Central memory CD8-positive, alpha-beta T cell (primary cell): ENCODE results near the gene HOXC12.

Experiments used
- ATAC-seq: fragments of 150-1000 bp; cut with Tn5 transposase; replicated peaks from 2 replicates; pipeline ENCODE4 v1.10.0; 2022; ENCODE audit warnings: mild to moderate bottlenecking, moderate FRiP score, moderate number of reproducible peaks; ENCODE audit not compliant: poor library complexity, severe bottlenecking; ENCODE audit errors: extremely low read depth
- DNase-seq, 2 donors: peaks; one replicate each; pipeline ENCODE4 v3.0.0; 2021; ENCODE audit warnings: low spot score in 2 of 2
- H3K27ac Mint-ChIP-seq: one replicate; pipeline ENCODE4 v1.8.0; 2022; ENCODE audit warnings: low read depth, mild to moderate bottlenecking, moderate library complexity, mixed read lengths
- H3K27me3 Mint-ChIP-seq: one replicate; pipeline ENCODE4 v1.8.0; 2022; ENCODE audit warnings: mixed read lengths
- H3K36me3 Mint-ChIP-seq: one replicate; pipeline ENCODE4 v1.8.0; 2022; ENCODE audit warnings: mild to moderate bottlenecking, moderate library complexity, mixed read lengths; ENCODE audit not compliant: insufficient read depth
- H3K4me1 Mint-ChIP-seq: one replicate; pipeline ENCODE4 v1.8.0; 2022; ENCODE audit warnings: mixed read lengths
- H3K4me3 Mint-ChIP-seq: one replicate; pipeline ENCODE4 v1.8.0; 2022; ENCODE audit warnings: mild to moderate bottlenecking, moderate library complexity, mixed read lengths
- H3K9me3 Mint-ChIP-seq: one replicate; pipeline ENCODE4 v1.8.0; 2022; ENCODE audit warnings: mixed read lengths

The HOXC12 gene

GRCh38 chr12:53954694-53955035, at the start of gene HOXC12:
HOXC12 (plus strand) TSS chr12:53954903; CDS start chr12:53954930, 27 bp downstream.
- peak within 1 kb of the TSS; percentile 16 for H3K4me3 Mint-ChIP-seq
- H3K27ac Mint-ChIP-seq: peak within 1 kb of the TSS; percentile 58
- ATAC-seq: no peak
- H3K36me3 Mint-ChIP-seq: peaks cover 37% of the 10 kb centered on the region
- H3K27me3 Mint-ChIP-seq: peaks cover 95% of the 10 kb centered on the region
- DNase-seq: no peak
- H3K4me1 Mint-ChIP-seq: peaks cover 31% of the 10 kb centered on the region
- H3K9me3 Mint-ChIP-seq: no peaks in the 10 kb centered on the region

- H3K9me3 Mint-ChIP-seq: no peaks in the 10 kb centered on the region
- no peak overlapping the region for H3K4me3 Mint-ChIP-seq
Observed at GRCh38 chr12:53907103-53907502, 47.6 kb upstream of the HOXC12 start.

DNA sequence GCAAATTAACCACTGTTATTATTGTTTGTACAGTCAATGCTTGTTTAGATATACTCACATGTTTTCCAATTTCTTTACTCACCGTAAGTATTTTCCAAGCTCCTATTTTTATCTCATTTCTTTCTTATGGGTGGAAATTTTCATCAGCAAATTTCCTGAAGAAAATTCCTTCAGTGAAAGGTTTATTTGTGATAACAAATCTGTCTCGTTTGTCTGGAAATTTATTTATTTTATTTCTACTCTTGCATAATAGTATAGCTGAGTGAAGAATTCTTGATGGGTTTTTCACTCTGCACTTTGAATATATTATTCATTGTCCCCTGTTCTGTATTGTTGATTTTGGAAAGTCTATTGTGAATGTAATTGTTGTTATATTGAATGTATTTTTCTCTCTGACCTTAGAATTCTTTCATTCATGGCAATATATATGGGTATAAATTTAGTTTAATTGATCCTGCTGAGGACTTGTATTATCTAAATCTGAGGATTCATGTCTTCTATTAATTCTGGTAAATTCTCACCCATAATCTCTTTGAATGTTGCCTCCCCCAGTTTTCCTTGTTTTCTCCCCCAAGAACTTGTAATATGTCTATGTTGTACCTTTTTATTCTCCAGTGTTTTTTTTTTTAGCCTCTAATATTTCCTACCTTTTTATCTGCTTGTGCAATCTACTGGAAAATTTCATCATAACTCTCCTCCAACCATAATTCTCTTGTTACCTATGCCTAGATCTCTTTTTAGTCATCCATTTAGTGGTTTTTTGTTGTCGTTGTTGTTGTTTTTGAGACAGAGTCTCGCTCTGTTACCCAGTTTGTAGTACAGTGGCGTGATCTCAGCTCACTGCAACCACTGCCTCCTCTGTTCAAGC, 37.7 kb upstream of the HOXC12 start:
- H3K9me3 Mint-ChIP-seq: no peaks in the 10 kb centered on the region
- no peak overlapping the region for H3K4me3 Mint-ChIP-seq

More at GRCh38 chr12:53907103-53907502, 47.6 kb upstream of the HOXC12 start:
- Mint-ChIP-seq H3K36me3 (no peaks in the 10 kb centered on the region), H3K27me3 (peaks cover 20% of the 10 kb centered on the region), H3K27ac (no peak overlapping the region), H3K4me1 (no peaks in the 10 kb centered on the region)
- DNase-seq (no peak), ATAC-seq (no peak)

DNA sequence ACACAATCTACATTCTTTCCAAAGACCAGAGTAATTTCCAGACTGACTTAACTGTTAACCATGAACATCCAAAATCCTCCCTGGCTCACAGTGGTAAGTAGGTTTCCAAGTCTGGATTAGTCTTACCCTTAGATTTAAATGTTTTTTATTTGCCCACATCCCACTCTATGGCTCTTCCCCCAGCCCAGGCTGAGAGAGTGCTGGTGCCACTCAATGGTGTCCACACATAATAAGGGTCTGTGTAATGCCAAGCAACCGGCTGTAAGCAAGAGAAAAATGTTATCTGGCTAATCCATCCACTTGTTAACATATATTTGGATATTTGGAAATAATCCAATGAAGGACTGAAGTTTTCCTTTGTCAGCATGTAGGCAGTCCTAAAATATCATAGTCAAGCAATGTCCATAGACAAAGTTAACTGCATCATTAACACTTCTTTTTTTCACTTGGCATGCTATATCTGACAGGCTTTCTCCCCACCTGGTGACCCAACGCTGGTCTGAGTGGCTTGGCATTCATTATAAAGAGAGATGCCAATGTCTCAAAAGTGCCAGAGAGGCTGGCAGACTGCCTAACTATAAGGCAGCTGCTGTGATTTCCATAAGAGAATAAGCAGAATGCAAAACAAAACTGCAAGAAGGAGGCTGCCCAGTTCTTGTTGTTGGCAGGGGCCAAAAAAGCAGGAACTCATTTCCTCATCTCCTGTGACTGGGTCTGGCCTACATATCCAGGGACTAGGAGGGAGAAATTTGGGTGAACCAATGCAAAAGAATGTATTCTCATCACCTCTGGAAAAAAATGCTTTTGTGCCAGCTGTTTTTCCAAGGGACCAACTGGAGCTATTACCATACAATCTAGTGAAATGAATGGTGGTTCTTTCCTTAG, 29.9 kb upstream of the HOXC12 start:
- Mint-ChIP-seq H3K27me3 (peaks cover 99% of the 10 kb centered on the region), H3K36me3 (no peaks in the 10 kb centered on the region), H3K27ac (no peak overlapping the region), H3K4me1 (no peaks in the 10 kb centered on the region), H3K4me3 (no peak overlapping the region), H3K9me3 (no peaks in the 10 kb centered on the region)
- DNase-seq (no peak), ATAC-seq (no peak)

More for the DNA sequence above, 37.7 kb upstream of the HOXC12 start:
- peaks cover 97% of the 10 kb centered on the region for H3K27me3 Mint-ChIP-seq
- no peak for DNase-seq
- ATAC-seq: no peak
- no peaks in the 10 kb centered on the region for H3K36me3 Mint-ChIP-seq
- no peak overlapping the region for H3K27ac Mint-ChIP-seq
- H3K4me1 Mint-ChIP-seq: no peaks in the 10 kb centered on the region

- H3K4me3 Mint-ChIP-seq: no peak overlapping the region
- H3K27ac Mint-ChIP-seq: no peak overlapping the region
Observed at GRCh38 chr12:53927220-53928029, 27.3 kb upstream of the HOXC12 start.

DNA sequence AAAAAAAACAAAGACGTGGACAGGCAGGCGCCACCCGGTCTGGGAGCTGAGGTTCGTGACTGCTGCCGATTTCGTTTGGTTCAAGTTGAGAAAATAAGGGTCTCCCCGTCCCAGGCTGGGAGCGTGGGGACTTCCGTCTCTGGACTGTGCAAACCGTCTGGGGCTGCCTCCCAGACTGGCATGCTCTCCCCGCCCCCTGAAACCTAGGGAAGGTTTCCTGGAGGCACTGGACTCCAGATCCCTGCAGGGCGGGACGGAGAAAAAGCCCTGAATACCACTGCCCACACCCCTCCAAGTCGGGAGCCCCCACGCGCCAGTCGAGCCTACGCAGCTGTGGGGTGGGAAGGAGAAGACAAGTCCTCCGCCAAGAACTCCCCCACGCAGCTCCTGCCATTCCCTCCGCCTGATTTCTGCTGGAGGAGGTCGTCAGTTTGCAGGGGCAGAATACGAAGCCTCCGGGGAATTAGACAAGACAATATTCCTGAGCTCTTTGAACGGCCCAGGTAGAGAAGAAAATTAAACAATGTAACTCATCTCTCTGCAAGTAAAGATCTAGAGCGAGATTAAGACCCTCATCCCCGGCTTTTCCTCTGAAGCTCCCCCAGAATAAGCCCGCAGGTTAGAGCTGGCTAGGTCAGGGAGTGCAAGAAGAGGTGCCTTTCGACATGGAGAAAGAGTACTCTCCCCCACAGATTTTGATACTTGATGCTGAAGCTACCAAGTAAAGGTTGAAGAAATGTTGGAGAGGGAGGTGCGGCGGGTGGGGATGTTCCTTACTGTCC, 26.5 kb upstream of the HOXC12 start:
- H3K4me3 Mint-ChIP-seq: no peak overlapping the region

More at GRCh38 chr12:53927220-53928029, 27.3 kb upstream of the HOXC12 start:
- H3K4me1 Mint-ChIP-seq: no peaks in the 10 kb centered on the region
- DNase-seq (no peak), ATAC-seq (no peak)
- H3K36me3 Mint-ChIP-seq: peaks cover 2% of the 10 kb centered on the region
- no peaks in the 10 kb centered on the region for H3K9me3 Mint-ChIP-seq
- H3K27me3 Mint-ChIP-seq: peaks cover 100% of the 10 kb centered on the region

GRCh38 chr12:53929527-53929926, 25.2 kb upstream of the HOXC12 start:
- Mint-ChIP-seq H3K36me3 (peaks cover 3% of the 10 kb centered on the region), H3K4me1 (no peaks in the 10 kb centered on the region), H3K27ac (no peak overlapping the region), H3K27me3 (peaks cover 100% of the 10 kb centered on the region), H3K9me3 (no peaks in the 10 kb centered on the region), H3K4me3 (no peak overlapping the region)
- no peak for DNase-seq
- ATAC-seq: no peak

More for the DNA sequence above, 26.5 kb upstream of the HOXC12 start:
- Mint-ChIP-seq H3K4me1 (no peaks in the 10 kb centered on the region), H3K27ac (no peak overlapping the region), H3K9me3 (no peaks in the 10 kb centered on the region), H3K27me3 (peaks cover 100% of the 10 kb centered on the region), H3K36me3 (peaks cover 2% of the 10 kb centered on the region)
- ATAC-seq: no peak
- no peak for DNase-seq

GRCh38 chr12:53930591-53931255, 24.0 kb upstream of the HOXC12 start:
- peaks cover 8% of the 10 kb centered on the region for H3K36me3 Mint-ChIP-seq
- H3K27me3 Mint-ChIP-seq: peaks cover 100% of the 10 kb centered on the region
- ATAC-seq: no peak
- no peak overlapping the region for H3K4me3 Mint-ChIP-seq
- no peak overlapping the region for H3K27ac Mint-ChIP-seq
- peaks cover 7% of the 10 kb centered on the region for H3K4me1 Mint-ChIP-seq
- DNase-seq: no peak
- H3K9me3 Mint-ChIP-seq: no peaks in the 10 kb centered on the region

GRCh38 chr12:53931844-53932581, 22.7 kb upstream of the HOXC12 start:
- Mint-ChIP-seq H3K27me3 (peaks cover 100% of the 10 kb centered on the region), H3K36me3 (peaks cover 13% of the 10 kb centered on the region), H3K4me3 (no peak overlapping the region), H3K4me1 (peaks cover 12% of the 10 kb centered on the region), H3K9me3 (no peaks in the 10 kb centered on the region), H3K27ac (no peak overlapping the region)
- DNase-seq (no peak), ATAC-seq (no peak)

- no peak overlapping the region for H3K4me3 Mint-ChIP-seq
- peaks cover 100% of the 10 kb centered on the region for H3K27me3 Mint-ChIP-seq
- H3K9me3 Mint-ChIP-seq: no peaks in the 10 kb centered on the region
- peaks cover 13% of the 10 kb centered on the region for H3K36me3 Mint-ChIP-seq
- ATAC-seq: no peak
- peaks cover 12% of the 10 kb centered on the region for H3K4me1 Mint-ChIP-seq
- DNase-seq: no peak
- H3K27ac Mint-ChIP-seq: no peak overlapping the region
Observed at GRCh38 chr12:53932915-53933314, 21.8 kb upstream of the HOXC12 start.
